HepG2 (cell line): ENCODE measurements around the gene GUK1. TPM values are rescaled to one million over a fixed set of nuclear protein-coding genes. Genes with fewer than 3 reads are reported as not detected.

ENCODE experiments used
- ATAC-seq: fragments of 200-7000 bp; cut with Tn5 transposase; 3 replicates; pipeline ENCODE4 v1.9.1; 2020; ENCODE audit warnings: mild to moderate bottlenecking, moderate library complexity
- BruUV-seq: library from RNA; stranded (reverse); fragments of 400-500 nt; replicated peaks from 2 replicates; lab custom pipeline; 2021; lab: Mats Ljungman, UMichigan
- CTCF ChIA-PET: fragments of 300-600 bp; formaldehyde crosslinking; extraction: SDS; loops from one replicate; lab custom pipeline; 2021; ENCODE audit warnings: low total read pairs, inconsistent platforms, low intra/inter-chr PET ratio; lab: Yijun Ruan, JAX
- POLR2A ChIA-PET: fragments of 350-600 bp; sonication (Branson Sonifier 250); formaldehyde crosslinking; loops from one replicate; lab custom pipeline; 2020; ENCODE audit warnings: antibody characterized with exemption, inconsistent platforms; lab: Yijun Ruan, JAX
- DNase-seq: peaks from one replicate; pipeline ENCODE4 v3.0.0-alpha.2; 2015; ENCODE audit warnings: low spot score
- FAIRE-seq: peaks from 3 replicates; lab custom pipeline; 2011; peaks lifted over from hg19 to GRCh38; lab: Jason Lieb, UNC
- H2AFZ ChIP-seq: one replicate; pipeline ENCODE4 v1.6.1; 2011; ENCODE audit warnings: low read length, inconsistent platforms
- H3K27ac ChIP-seq: fragments of 300-600 bp; 3 replicates; pipeline ENCODE4 v1.8.0; 2011; ENCODE audit warnings: mixed run types, mild to moderate bottlenecking, mixed read lengths, low read length, inconsistent platforms; ENCODE audit not compliant: insufficient read depth; ENCODE audit errors: extremely low read length
- H3K27me3 ChIP-seq, 2 experiments: fragments of 200-600 bp in 1 of 2; 2 replicates in 1 of 2; 3 replicates in 1 of 2; pipeline versions ENCODE4 v1.6.0 to v1.8.0; 2011; ENCODE audit warnings: low read length in 2 of 2, mild to moderate bottlenecking in 2 of 2, moderate library complexity in 2 of 2, inconsistent platforms in 1 of 2; ENCODE audit not compliant: insufficient read depth in 2 of 2, control insufficient read depth in 1 of 2
- H3K36me3 ChIP-seq, 2 experiments: fragments of 200-600 bp in 1 of 2; replicated peaks in 1 of 2; 2 replicates in 1 of 2; 3 replicates in 1 of 2; pipeline versions ENCODE4 v1.5.1 to v1.8.0; 2011; ENCODE audit warnings: low read length in 2 of 2, inconsistent platforms in 1 of 2; ENCODE audit not compliant: insufficient read depth in 2 of 2, control insufficient read depth in 1 of 2
- H3K4me1 ChIP-seq: 2 replicates; pipeline ENCODE4 v1.5.1; 2012; ENCODE audit warnings: low read length, inconsistent platforms; ENCODE audit not compliant: insufficient read depth
- H3K4me2 ChIP-seq: 2 replicates; pipeline ENCODE4 v1.6.0; 2011; ENCODE audit warnings: low read depth, low read length, inconsistent platforms
- H3K4me3 ChIP-seq, 3 experiments: fragments of 200-600 bp in 1 of 3; sonication (generic), shearing (Covaris generic) in 1 of 3; replicated peaks in 1 of 3; 2 replicates each; pipeline ENCODE4 v1.5.1; 2011 to 2016; ENCODE audit warnings: low read length in 3 of 3, inconsistent platforms in 2 of 3, low read depth in 2 of 3, mild to moderate bottlenecking in 2 of 3, control low read depth in 1 of 3, mixed read lengths in 1 of 3; ENCODE audit not compliant: insufficient read depth in 1 of 3
- H3K79me2 ChIP-seq: one replicate; pipeline ENCODE4 v1.6.1; 2011; ENCODE audit warnings: low read length, inconsistent platforms; ENCODE audit not compliant: insufficient read depth
- H3K9ac ChIP-seq: 2 replicates; pipeline ENCODE4 v1.6.0; 2011; ENCODE audit warnings: mild to moderate bottlenecking, low read depth, low read length, inconsistent platforms; ENCODE audit not compliant: insufficient read depth
- H3K9me3 ChIP-seq: 2 replicates; pipeline ENCODE4 v1.5.1; 2012; ENCODE audit warnings: mild to moderate bottlenecking, low read length
- H4K20me1 ChIP-seq: 2 replicates; pipeline ENCODE4 v1.6.0; 2011; ENCODE audit warnings: inconsistent platforms, mild to moderate bottlenecking, low read length, moderate library complexity; ENCODE audit not compliant: insufficient read depth
- CC2D1A ChIP-seq: sonication (generic); formaldehyde crosslinking; IDR thresholded peaks from 2 replicates; pipeline ENCODE4 v1.8.1; 2023; ENCODE audit warnings: mild to moderate bottlenecking, missing genetic modification reagents
- CCAR2 ChIP-seq: fragments of 200-400 bp; formaldehyde crosslinking; optimal IDR thresholded peaks from 2 replicates; pipeline ENCODE3; 2018; ENCODE audit warnings: low read depth, mild to moderate bottlenecking, low read length, moderate library complexity
- JUND ChIP-seq: sonication (generic); formaldehyde crosslinking; IDR thresholded peaks from 2 replicates; pipeline ENCODE4 v1.8.0; 2022; ENCODE audit warnings: mild to moderate bottlenecking, missing genetic modification reagents
- RAD51 ChIP-seq: fragments of 450-650 bp; IDR thresholded peaks from 2 replicates; pipeline ENCODE4 v1.6.1; 2016; ENCODE audit warnings: borderline replicate concordance
- SMC3 ChIP-seq: IDR thresholded peaks from 2 replicates; pipeline ENCODE4 v1.6.1; 2011; ENCODE audit warnings: low read length, improper control_type of control experiment
- THYN1 ChIP-seq: sonication (generic); formaldehyde crosslinking; IDR thresholded peaks from 2 replicates; pipeline ENCODE4 v1.8.1; 2023; ENCODE audit warnings: low read depth, mild to moderate bottlenecking, moderate library complexity, missing genetic modification reagents, borderline replicate concordance
- TP53 ChIP-seq: sonication (generic); formaldehyde crosslinking; conservative IDR thresholded peaks from 2 replicates; pipeline ENCODE4 v1.4.0; 2020; ENCODE audit warnings: missing genetic modification reagents
- ZNF552 ChIP-seq: sonication (generic); formaldehyde crosslinking; IDR thresholded peaks from 2 replicates; pipeline ENCODE4 v1.9.0; 2022; ENCODE audit warnings: missing genetic modification reagents, mild to moderate bottlenecking, borderline replicate concordance
- ZNF674 ChIP-seq: sonication (generic); formaldehyde crosslinking; IDR thresholded peaks from 2 replicates; pipeline ENCODE4 v1.5.0; 2020; ENCODE audit warnings: low read depth, mild to moderate bottlenecking, missing genetic modification reagents
- ZNF703 ChIP-seq: sonication (generic); formaldehyde crosslinking; IDR thresholded peaks from 2 replicates; pipeline ENCODE4 v1.5.1; 2020; ENCODE audit warnings: missing genetic modification reagents, mild to moderate bottlenecking, moderate library complexity, borderline replicate concordance
- ZNF761 ChIP-seq: sonication (generic); formaldehyde crosslinking; conservative IDR thresholded peaks from 2 replicates; pipeline ENCODE4 v1.4.0; 2020; ENCODE audit warnings: mild to moderate bottlenecking, missing genetic modification reagents
- ZSCAN29 ChIP-seq: sonication (generic); formaldehyde crosslinking; conservative IDR thresholded peaks from 2 replicates; pipeline ENCODE4 v1.4.0; 2020; ENCODE audit warnings: mild to moderate bottlenecking, missing genetic modification reagents
- WGBS: methylation state at CpG from one replicate; pipeline ENCODE4 v1.1.6; 2017; ENCODE audit warnings: low lambda C conversion rate; 5-methylcytosine and 5-hydroxymethylcytosine counted together
- in situ Hi-C: cut with HindIII; loops from 2 replicates; pipeline ENCODE4 v1.10.0; 2017; ENCODE audit warnings: low pct_unique_long_range_greater_than_20kb; ENCODE audit not compliant: extremely low pct_ligation_motif_present
- intact Hi-C: fragments of 100-400 bp; cut with micrococcal nuclease; formaldehyde crosslinking; loops from one replicate; pipeline ENCODE4 v1.10.0; 2022; ENCODE audit not compliant: unreplicated experiment
- polyA plus RNA-seq, 8 experiments: library from polyadenylated mRNA; depleted of rRNA in 3 of 8; stranded (reverse) in 7 of 8; unstranded in 1 of 8; fragments of >200 nt; fragmentation: Illumina TruSeq in 4 of 8; extraction: Trizol in 4 of 8; gene quantifications; 2 replicates each; pipeline versions ENCODE4 v1.2.1 to v1.2.3, GENCODE V29; 2011 to 2016; ENCODE audit warnings: low read depth in 4 of 8, missing spikeins in 1 of 8, mixed read lengths in 1 of 8; ENCODE audit not compliant: insufficient read depth in 1 of 8
- total RNA-seq, 5 experiments: library from RNA; depleted of rRNA; stranded (reverse); fragments of >200 nt; fragmentation: Illumina TruSeq; extraction: Trizol; gene quantifications; 2 replicates each; pipeline ENCODE4 v1.2.3, GENCODE V29; 2016; ENCODE audit warnings: low read depth in 1 of 5
- TF ChIP-seq, protein P1 (sequence below): sonication (generic); formaldehyde crosslinking; IDR thresholded peaks from 2 replicates; pipeline ENCODE4 v1.5.0; 2020; ENCODE audit warnings: missing genetic modification reagents
- TF ChIP-seq, protein P2 (sequence below): sonication (generic); formaldehyde crosslinking; IDR thresholded peaks from 2 replicates; pipeline ENCODE4 v1.4.0; 2020; ENCODE audit warnings: missing genetic modification reagents
- TF ChIP-seq, protein P3 (sequence below): sonication (generic); formaldehyde crosslinking; IDR thresholded peaks from 2 replicates; pipeline ENCODE4 v1.8.0; 2022; ENCODE audit warnings: mild to moderate bottlenecking, missing genetic modification reagents; ENCODE audit not compliant: insufficient replicate concordance

The GUK1 gene
- total and polyA plus RNA-seq, 2 of the 13 experiments (the other 11 are each of a cell fraction or from before 2014, with no cell fraction given): 116 to 154 TPM

DNA sequence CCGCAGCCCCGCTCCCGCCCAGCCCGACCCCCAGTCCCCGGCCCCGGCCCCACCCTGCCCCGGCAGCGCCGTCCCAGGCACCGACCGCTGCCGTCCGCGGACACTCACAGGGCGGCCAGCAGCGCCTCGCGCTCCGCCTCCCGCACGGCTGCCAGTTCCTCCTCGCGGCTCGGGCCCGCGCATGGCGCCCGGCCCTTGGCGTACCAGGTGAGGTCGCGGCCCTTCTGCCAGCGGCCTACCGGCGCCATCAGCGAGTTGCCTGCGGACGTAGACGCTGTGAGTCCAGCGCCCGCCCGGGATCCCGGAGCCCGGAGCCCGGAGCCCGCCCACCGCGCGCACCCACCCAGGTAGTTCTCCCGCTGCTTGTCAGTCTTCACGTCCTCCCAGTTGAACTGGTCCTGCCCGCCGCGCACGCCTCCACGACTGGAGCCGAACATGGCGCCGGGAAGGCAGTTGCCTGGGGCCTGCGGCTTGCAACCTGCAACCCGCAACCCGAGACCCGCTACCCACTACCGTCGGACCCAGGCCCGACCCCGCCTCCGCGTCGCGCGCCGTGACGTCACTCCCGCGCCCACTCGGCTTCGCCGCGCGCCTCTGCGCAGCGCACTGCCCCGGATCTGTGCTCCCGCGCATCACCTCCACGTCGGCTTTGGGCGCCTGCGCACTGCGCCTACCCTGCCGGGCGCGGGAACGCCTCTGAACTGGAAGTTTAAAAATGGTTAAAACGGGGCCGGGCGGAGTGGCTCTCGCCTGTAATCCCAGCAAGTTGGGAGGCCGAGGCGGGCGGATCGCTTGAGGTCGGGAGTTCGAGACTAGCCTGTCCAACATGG lies 37.1 kb upstream of the GUK1 start, which contains the start of gene C1orf35:
C1orf35 (minus strand) TSS at position 535 of the 830 bp plus-strand sequence; CDS start at position 437, 98 bp downstream.
- Histone ChIP-seq H3K4me3 (peak within 1 kb of the TSS; percentile 82 to 93 (median 92)), H2AFZ (no peak within 1 kb of the TSS), H3K36me3 (peaks cover 11 to 28% of the 10 kb centered on the region in 2 experiments; a peak in 4 of 5 replicates), H3K4me1 (peaks cover 35% of the 10 kb centered on the region), H3K27ac (peak within 1 kb of the TSS; percentile 80), H3K9ac (peak within 1 kb of the TSS; percentile 79), H3K79me2 (peaks cover 25% of the 10 kb centered on the region), H4K20me1 (peaks cover 27% of the 10 kb centered on the region), H3K9me3 (no peaks in the 10 kb centered on the region), H3K27me3 (no peaks in the 10 kb centered on the region; a peak in 1 of 5 replicates), H3K4me2 (peak within 1 kb of the TSS; percentile 69)
- FAIRE-seq: peak; percentile 72
- BruUV-seq: no TSS peak
- POLR2A ChIA-PET: no interaction called here
- WGBS: 2% methylated on average over 22 of the region's 104 CpGs
- CTCF ChIA-PET: no interaction called here
- peak; percentile 68 for ATAC-seq
- DNase-seq: peak; percentile 83
- in situ Hi-C loops (no loop called here), intact Hi-C loops (no loop called here)
- no peak for TF ChIP-seq CCAR2
- TF ChIP-seq, protein P1, sequence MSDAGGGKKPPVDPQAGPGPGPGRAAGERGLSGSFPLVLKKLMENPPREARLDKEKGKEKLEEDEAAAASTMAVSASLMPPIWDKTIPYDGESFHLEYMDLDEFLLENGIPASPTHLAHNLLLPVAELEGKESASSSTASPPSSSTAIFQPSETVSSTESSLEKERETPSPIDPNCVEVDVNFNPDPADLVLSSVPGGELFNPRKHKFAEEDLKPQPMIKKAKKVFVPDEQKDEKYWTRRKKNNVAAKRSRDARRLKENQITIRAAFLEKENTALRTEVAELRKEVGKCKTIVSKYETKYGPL (CRISPR knock-in tag): no peak
- TF ChIP-seq ZSCAN29 (CRISPR knock-in tag): 0 out of 2 replicates have a peak, but pooled peaks have one; percentile 70
- TF ChIP-seq ZNF552 (CRISPR knock-in tag): no peak
- no peak for TF ChIP-seq SMC3
- peak; percentile 84; the same call in 1 of the 2 replicates for TF ChIP-seq ZNF761 (CRISPR knock-in tag)
- peak; percentile 83; the same call in 1 of the 2 replicates for TF ChIP-seq ZNF703
- no peak for TF ChIP-seq ZNF674 (CRISPR knock-in tag)
- no peak for TF ChIP-seq CC2D1A
- TF ChIP-seq TP53 (CRISPR knock-in tag): no peak; the same call in none of the 2 replicates
- no peak for TF ChIP-seq RAD51
- TF ChIP-seq THYN1: no peak
- TF ChIP-seq, protein P2, sequence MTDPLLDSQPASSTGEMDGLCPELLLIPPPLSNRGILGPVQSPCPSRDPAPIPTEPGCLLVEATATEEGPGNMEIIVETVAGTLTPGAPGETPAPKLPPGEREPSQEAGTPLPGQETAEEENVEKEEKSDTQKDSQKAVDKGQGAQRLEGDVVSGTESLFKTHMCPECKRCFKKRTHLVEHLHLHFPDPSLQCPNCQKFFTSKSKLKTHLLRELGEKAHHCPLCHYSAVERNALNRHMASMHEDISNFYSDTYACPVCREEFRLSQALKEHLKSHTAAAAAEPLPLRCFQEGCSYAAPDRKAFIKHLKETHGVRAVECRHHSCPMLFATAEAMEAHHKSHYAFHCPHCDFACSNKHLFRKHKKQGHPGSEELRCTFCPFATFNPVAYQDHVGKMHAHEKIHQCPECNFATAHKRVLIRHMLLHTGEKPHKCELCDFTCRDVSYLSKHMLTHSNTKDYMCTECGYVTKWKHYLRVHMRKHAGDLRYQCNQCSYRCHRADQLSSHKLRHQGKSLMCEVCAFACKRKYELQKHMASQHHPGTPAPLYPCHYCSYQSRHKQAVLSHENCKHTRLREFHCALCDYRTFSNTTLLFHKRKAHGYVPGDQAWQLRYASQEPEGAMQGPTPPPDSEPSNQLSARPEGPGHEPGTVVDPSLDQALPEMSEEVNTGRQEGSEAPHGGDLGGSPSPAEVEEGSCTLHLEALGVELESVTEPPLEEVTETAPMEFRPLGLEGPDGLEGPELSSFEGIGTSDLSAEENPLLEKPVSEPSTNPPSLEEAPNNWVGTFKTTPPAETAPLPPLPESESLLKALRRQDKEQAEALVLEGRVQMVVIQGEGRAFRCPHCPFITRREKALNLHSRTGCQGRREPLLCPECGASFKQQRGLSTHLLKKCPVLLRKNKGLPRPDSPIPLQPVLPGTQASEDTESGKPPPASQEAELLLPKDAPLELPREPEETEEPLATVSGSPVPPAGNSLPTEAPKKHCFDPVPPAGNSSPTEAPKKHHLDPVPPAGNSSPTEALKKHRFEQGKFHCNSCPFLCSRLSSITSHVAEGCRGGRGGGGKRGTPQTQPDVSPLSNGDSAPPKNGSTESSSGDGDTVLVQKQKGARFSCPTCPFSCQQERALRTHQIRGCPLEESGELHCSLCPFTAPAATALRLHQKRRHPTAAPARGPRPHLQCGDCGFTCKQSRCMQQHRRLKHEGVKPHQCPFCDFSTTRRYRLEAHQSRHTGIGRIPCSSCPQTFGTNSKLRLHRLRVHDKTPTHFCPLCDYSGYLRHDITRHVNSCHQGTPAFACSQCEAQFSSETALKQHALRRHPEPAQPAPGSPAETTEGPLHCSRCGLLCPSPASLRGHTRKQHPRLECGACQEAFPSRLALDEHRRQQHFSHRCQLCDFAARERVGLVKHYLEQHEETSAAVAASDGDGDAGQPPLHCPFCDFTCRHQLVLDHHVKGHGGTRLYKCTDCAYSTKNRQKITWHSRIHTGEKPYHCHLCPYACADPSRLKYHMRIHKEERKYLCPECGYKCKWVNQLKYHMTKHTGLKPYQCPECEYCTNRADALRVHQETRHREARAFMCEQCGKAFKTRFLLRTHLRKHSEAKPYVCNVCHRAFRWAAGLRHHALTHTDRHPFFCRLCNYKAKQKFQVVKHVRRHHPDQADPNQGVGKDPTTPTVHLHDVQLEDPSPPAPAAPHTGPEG (CRISPR knock-in tag): no peak
- TF ChIP-seq JUND (CRISPR knock-in tag): no peak
- TF ChIP-seq, protein P3, sequence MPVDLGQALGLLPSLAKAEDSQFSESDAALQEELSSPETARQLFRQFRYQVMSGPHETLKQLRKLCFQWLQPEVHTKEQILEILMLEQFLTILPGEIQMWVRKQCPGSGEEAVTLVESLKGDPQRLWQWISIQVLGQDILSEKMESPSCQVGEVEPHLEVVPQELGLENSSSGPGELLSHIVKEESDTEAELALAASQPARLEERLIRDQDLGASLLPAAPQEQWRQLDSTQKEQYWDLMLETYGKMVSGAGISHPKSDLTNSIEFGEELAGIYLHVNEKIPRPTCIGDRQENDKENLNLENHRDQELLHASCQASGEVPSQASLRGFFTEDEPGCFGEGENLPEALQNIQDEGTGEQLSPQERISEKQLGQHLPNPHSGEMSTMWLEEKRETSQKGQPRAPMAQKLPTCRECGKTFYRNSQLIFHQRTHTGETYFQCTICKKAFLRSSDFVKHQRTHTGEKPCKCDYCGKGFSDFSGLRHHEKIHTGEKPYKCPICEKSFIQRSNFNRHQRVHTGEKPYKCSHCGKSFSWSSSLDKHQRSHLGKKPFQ (CRISPR knock-in tag): peak; percentile 57
